GM19452 (cell line): Measurements from ENCODE around the gene EXD2.
"Not testable (repeated sequence)": the region's sequence is repeated elsewhere in the genome, so short reads cannot be mapped to it uniquely, and the experiment has no call there.

Source experiments
- ATAC-seq: cut with Tn5 transposase; IDR thresholded peaks from one replicate; pipeline ENCODE4 v1.9.1; 2021; ENCODE audit not compliant: unreplicated experiment

EXD2 gene

GRCh38 chr14:69274321-69274720, 83.0 kb downstream of the EXD2 start:
- no peak for ATAC-seq

DNA sequence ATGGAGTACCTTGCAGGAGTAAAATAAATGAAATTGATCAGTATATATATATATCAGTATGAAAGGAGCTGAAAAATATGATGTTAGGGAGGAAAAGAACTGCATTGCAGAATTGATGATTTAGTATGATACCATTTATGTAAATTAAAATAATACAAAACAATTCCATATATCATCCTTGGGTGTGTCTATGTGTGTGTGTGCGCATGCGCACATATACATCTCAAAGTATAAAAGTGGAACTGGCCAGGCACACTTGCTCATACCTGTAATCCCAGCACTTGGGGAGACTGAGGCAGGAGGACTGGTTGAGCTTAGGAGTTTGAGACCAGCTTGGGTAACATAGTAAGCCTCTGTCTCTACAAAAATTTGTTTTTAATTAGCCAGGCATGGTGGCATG, 84.0 kb downstream of the EXD2 start:
- no peak for ATAC-seq

DNA sequence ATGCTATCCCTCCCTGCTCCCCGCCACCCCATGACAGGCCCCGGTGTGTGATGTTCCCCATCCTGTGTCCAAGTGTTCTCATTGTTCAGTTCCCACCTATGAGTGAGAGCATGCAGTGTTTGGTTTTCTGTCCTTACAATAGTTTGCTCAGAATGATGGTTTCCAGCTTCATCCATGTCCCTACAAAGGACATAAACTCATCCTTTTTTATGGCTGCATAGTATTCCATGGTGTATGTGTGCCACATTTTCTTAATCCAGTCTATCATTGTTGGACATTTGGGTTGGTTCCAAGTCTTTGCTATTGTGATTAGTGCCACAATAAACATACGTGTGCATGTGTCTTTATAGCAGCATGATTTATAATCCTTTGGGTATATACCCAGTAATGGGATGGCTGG, 86.1 kb downstream of the EXD2 start:
- ATAC-seq: not testable (repeated sequence)

DNA sequence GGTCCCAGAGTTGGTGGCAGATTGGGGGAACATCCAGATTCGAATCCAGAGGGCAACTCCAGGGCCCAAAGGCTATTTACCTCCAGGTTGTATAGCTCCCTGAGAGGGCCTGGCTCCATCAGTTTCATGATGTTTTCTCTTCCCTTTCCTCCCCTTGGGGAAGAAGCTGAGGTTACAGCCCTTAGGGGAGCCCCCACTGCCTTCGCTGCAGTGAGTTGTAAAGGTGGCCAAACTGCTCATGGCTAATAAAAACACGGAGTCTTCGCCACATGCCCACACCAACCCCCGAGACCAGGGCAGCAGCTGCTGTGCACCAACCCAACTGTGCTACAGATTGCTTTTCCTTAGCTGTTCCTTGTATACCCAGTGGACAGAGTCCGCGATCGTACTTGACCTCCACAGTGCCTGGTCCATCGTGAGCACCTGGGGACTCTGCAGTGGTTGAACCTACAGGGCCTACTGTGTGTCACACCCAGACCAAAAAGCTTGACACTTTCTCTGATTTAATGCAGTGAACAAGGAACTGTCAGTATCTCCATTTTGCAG, 89.5 kb downstream of the EXD2 start:
- no peak for ATAC-seq

DNA sequence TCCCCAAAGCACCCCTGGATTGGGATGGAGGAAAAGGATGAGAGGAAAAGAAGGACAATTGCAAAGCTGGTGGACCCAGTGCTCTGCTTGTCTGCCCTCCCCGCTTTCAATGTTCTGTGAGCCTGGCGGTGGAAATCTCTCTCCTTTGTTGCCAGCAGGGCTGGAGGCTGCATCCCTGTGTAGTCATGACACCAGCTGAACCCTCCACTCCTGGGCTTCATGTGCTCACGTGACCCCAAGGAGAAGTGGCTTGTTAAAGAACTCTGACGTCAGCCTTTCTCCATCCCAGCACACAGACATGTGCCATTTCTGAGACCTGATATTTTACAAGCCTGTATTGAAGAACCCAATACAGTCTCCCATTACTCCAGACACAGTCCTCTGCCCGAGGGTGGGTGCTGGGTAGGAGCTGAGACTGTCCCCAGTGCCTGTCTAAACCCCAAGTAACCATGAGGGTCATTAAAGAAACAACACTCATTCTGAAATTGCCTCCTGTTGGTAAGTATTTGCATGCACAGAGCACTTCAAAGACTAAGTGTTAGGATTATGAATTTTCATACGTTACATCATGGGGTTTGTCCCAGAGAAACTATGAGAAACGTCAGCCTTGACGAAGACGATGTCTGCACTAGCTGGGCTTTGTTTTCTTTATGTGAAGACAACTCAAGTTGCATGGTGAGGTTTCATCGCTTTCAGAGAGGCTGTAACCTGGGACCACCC, 90.3 kb downstream of the EXD2 start:
- ATAC-seq: no peak

DNA sequence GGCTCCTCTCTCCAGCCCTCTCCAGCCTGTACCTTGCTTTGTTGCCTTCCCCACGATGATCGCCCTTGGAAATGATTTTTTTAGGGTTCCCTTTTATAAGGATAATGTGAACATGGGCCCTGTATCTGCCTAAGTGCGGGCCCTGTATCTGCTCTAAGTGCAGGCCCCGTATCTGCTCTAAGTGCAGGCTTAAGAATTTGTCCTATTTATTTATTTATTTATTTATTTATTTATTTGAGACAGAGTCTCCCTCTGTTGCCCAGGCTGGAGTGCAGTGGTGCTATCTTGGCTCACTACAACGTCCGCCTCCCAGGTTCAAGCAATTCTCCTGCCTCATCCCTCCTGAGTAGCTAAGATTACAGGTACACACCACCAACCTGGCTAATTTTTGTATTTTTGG, 91.2 kb downstream of the EXD2 start:
- no peak for ATAC-seq

DNA sequence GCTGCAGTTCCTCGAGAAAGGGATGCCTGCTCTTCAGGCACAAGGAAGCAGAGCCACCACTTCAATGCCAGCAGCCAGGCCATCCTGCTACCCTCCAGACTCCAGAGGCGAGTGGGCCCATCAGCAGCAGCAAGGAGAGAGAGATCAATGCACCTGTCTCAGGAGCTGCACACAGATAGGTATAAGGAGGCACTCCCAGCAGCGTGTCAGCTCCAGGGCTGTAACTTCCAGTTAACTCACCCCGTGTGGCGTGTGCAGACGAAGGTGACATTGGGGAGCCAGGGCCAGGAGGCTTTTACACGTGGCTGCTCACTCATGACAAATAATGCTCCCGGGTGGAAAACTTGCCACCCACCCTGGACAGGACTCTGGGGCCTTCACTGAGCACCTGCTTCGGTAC, 92.9 kb downstream of the EXD2 start:
- ATAC-seq: no peak

DNA sequence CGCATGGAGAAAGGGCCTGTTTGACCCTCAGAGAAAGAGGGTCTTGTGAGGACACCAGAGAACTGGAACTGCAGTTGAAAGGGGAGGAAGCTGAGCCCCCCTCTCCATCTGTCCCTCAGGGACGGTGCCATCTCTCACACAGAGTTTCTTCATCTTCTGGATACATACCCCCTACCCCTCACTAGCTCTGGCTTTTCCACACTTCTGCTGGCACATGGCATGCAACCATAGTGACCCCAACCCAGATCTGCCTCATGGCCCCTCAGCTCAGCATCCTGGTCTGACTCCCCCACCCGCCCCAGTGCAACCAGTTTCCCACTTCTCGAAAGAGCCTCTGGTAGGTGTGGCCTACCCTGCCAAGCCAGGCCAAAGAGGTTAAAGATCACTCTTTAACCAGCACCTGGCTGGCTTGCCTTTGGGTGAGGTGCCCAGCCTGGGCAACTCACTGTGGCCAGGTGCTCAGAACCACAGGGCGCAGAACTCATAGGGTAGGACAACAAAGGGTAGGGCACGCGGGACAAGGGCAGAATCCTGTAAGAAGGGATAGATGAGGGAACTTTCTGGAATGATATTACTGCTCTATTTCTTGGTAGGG, 94.5 kb downstream of the EXD2 start:
- ATAC-seq: no peak

- ATAC-seq: no peak
Measured at GRCh38 chr14:69287098-69288010, 96.1 kb downstream of the EXD2 start.

DNA sequence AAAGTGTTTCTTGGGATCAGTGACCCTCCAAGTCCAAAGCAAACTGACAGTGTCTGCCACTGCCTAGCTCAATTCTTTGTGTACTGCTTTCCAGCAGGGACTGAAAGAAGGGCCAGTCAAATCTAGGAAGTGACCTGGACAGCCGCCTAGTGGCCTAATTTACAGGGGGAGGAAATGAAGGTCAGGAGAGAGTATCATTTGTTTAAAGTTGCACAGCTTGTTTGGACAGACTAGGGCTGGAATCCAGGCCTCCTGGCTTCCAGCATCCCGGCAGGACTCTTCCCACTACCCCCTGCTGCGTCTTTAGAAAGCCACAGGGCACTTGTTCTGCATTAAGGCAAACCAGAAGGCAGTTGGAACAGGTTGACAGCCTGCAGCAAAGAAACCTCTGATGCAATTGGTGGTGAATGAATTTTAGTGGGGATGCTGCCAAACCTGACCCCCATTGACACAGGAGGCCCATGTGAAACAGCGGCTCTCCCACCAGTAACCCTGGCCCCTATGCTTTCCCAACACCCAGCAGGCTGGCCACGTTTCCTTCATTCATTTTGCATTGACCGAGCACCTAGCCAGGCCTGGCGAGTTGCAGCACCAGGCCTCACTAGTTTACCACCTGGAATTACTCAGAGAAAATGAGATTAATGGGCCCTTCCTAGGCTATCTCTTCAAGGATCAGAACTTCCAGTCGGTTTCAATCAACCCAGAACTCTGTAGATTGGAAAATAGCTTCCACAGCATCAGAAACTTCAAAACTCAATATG, 96.9 kb downstream of the EXD2 start:
- ATAC-seq: no peak

DNA sequence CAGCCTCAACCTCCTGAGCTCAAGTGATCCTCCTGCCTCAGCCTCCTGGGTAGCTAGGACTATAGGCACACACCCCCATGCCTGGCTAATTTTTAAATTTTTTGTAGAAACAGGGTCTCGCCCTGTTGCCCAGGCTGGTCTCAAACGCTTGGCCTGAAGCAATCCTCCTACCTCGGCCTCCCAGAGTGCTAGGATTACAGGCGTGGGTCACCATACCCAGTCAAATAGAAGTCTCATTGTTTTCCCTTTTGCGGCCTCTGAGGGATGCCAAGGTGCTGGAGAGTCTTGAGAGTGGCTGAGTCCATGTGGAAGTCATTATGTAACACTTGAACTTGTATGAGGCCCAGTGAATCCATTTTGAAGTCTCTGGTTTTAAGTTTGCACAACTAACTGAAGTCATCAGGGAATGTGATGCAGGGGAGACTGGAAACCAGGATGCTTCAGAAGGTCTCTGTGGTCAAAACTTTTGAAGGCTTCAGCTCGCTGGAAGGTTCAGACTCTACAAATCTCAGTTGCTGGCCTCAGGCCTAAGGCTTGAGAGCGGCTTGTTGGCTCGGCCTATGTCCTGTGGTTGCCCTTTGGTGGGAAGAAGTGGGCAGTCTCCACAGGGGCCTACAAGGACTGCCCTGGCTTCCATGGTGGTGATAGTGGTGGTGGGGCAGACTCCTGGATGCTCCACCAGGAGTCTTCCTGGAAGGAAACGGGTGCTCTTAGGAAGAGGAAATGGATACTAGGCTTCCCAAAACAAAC, 97.8 kb downstream of the EXD2 start:
- no peak for ATAC-seq

- no peak for ATAC-seq
Measured at GRCh38 chr14:69289811-69290520, 98.7 kb downstream of the EXD2 start.

DNA sequence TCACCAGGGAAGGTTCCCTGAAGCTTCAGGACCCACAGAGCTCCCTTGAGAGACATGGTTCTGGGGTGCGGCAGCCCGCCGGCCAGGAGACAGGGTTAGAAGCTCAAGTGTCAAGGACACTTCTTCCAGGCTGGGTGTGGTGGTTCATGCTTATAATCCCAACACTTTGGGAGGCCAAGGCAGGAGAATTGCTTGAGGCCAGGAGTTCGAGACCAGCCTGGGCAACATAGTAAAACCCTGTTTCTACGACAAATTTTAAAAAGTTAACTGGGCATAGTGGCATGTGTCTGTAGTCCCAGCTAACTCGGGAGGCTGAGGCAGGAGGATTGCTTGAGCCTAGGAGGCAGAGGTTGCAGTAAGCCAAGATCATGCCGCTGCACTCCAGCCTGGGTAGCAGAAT, 99.6 kb downstream of the EXD2 start:
- not testable (repeated sequence) for ATAC-seq

GRCh38 chr14:69291396-69291795, 100.1 kb downstream of the EXD2 start:
- ATAC-seq: no peak

GRCh38 chr14:69291891-69292561, 100.7 kb downstream of the EXD2 start:
- ATAC-seq: no peak
